SK-N-MC (cell line): ENCODE results near the gene MPHOSPH9.

Experiments
- EZH2 ChIP-seq: fragments of 200-600 bp; sonication (generic); IDR thresholded peaks from one replicate; pipeline ENCODE4 v1.6.1; 2017; ENCODE audit warnings: antibody characterized with exemption
- POLR2AphosphoS5 ChIP-seq: IDR thresholded peaks from 2 replicates; pipeline ENCODE4 v1.6.1; 2012; ENCODE audit warnings: mild to moderate bottlenecking, low read depth, low read length, borderline replicate concordance

- TF ChIP-seq EZH2 (no peak), POLR2AphosphoS5 (no peak)
These were observed 45.3 kb downstream of the MPHOSPH9 start for GRCh38 chr12:123187637-123188036.
